Gastrocnemius medialis (tissue), 4 donors: Measurements from ENCODE around the gene AMN1. TPM values are rescaled to one million over a fixed set of nuclear protein-coding genes. Genes with fewer than 3 reads are reported as not detected.

ENCODE experiments used
- ATAC-seq, 2 donors: fragments of 150-250 bp; one replicate each; pipeline ENCODE4 v1.9.1; 2016
- DNase-seq, 2 donors: peaks; one replicate each; pipeline ENCODE4 v3.0.0-alpha.2; 2019
- H3K27ac ChIP-seq, 4 donors: fragments of 200-600 bp; sonication (generic); 1 replicate in 1 of 4; 2 replicates in 3 of 4; pipeline ENCODE4 v1.5.1; 2016 to 2018; ENCODE audit warnings: mild to moderate bottlenecking in 2 of 4, moderate library complexity in 1 of 4
- H3K27me3 ChIP-seq, 3 donors: fragments of 200-600 bp; sonication (generic) in 2 of 3; 1 replicate in 1 of 3; 2 replicates in 2 of 3; pipeline versions ENCODE4 v1.5.1 to v1.6.0; 2016 to 2019; ENCODE audit warnings: mild to moderate bottlenecking in 1 of 3, moderate library complexity in 1 of 3
- H3K36me3 ChIP-seq, 2 donors: fragments of 200-600 bp; sonication (generic) in 1 of 2; one replicate each; pipeline ENCODE4 v1.5.1; 2017 to 2018
- H3K4me1 ChIP-seq, 2 donors: fragments of 200-600 bp; sonication (generic) in 1 of 2; one replicate each; pipeline ENCODE4 v1.5.1; 2016 to 2017; ENCODE audit warnings: mild to moderate bottlenecking in 2 of 2
- H3K4me3 ChIP-seq, 4 donors: fragments of 200-600 bp; sonication (generic) in 3 of 4; 1 replicate in 1 of 4; 2 replicates in 3 of 4; pipeline ENCODE4 v1.5.1; 2016 to 2019; ENCODE audit warnings: mild to moderate bottlenecking in 2 of 4
- H3K9me3 ChIP-seq, 3 donors: fragments of 200-600 bp; sonication (generic) in 2 of 3; 1 replicate in 1 of 3; 2 replicates in 2 of 3; pipeline ENCODE4 v1.5.1; 2016 to 2019
- POLR2A ChIP-seq, 2 donors: fragments of 450-650 bp; IDR thresholded peaks; one replicate each; pipeline ENCODE4 v1.6.1; 2017; ENCODE audit warnings: antibody characterized with exemption in 2 of 2, mild to moderate bottlenecking in 2 of 2, moderate library complexity in 2 of 2
- in situ Hi-C, 4 donors: fragments of 200-750 bp; cut with MboI; loops; one replicate each; pipeline versions ENCODE4 v1.15.0 to v1.8.0; 2017; ENCODE audit warnings: low sequenced_read_pairs in 4 of 4
- intact Hi-C: fragments of 100-400 bp; cut with DNase I; formaldehyde crosslinking; loops from one replicate; pipeline ENCODE4 v1.15.1; 2023; ENCODE audit warnings: low total_unique reads
- total RNA-seq, 4 donors: library from RNA; depleted of rRNA; stranded (reverse); fragments of >200 nt; gene quantifications; one replicate each; pipeline versions ENCODE4 v1.1.0 to v1.2.3, GENCODE V29; 2016
- TF ChIP-seq, protein P1 (sequence below), 5 experiments: fragments of 450-650 bp in 3 of 5; fragments of 200-600 bp in 2 of 5; sonication (generic) in 2 of 5; IDR thresholded peaks in 4 of 5; conservative IDR thresholded peaks in 1 of 5; 1 replicate in 4 of 5; 2 replicates in 1 of 5; pipeline ENCODE4 v1.5.1; 2016 to 2019; ENCODE audit warnings: antibody characterized with exemption in 5 of 5, mild to moderate bottlenecking in 3 of 5, moderate library complexity in 3 of 5

Gene AMN1
- total RNA-seq, 4 donors from 2014 or later = 14.9 to 27.2 (median 18.6) TPM

DNA sequence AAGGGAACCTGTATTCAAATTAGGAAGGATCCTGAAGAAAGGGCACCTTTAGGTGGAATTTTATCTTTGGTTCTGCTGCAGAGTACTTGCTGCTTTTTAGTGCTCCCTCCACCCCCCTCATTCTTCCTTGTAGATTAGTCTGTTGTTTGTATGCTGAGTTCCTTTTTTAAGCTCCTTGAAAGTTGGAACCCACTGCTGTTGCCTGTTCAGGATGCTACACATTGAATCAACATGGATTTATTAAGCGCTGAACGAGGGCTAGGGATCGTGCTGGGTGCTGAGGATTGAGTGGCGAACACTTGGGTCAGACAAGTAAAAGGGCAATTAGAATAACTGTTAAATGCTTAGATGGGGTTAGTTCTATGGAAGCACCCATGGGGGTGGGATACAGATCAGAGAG lies 884 bp upstream of the AMN1 start:
- Histone ChIP-seq H3K4me1 (peaks cover 50 to 56% of the 10 kb centered on the region in 2 donors), H3K36me3 (no peaks in the 10 kb centered on the region), H3K27me3 (no peaks in the 10 kb centered on the region), H3K9me3 (no peaks in the 10 kb centered on the region), H3K27ac (peak overlapping the region; percentile 91 to 97 (median 94)), H3K4me3 (peak overlapping the region; percentile 72 to 89 (median 79))
- in situ Hi-C loops (loop anchor here in 1 of 4 donors (10.0 kb wide), 1 partner anchor 235 kb away; no protein-coding TSS in a partner anchor), intact Hi-C loops (loop anchor here (1.0 to 10.0 kb wide), 5 partner anchors 137 to 1035 kb away; partner anchors contain the start of genes BICD1, DENND5B, IPO8 and SINHCAF)
- ATAC-seq (no peak), DNase-seq (no peak)
- TF ChIP-seq, protein P1, sequence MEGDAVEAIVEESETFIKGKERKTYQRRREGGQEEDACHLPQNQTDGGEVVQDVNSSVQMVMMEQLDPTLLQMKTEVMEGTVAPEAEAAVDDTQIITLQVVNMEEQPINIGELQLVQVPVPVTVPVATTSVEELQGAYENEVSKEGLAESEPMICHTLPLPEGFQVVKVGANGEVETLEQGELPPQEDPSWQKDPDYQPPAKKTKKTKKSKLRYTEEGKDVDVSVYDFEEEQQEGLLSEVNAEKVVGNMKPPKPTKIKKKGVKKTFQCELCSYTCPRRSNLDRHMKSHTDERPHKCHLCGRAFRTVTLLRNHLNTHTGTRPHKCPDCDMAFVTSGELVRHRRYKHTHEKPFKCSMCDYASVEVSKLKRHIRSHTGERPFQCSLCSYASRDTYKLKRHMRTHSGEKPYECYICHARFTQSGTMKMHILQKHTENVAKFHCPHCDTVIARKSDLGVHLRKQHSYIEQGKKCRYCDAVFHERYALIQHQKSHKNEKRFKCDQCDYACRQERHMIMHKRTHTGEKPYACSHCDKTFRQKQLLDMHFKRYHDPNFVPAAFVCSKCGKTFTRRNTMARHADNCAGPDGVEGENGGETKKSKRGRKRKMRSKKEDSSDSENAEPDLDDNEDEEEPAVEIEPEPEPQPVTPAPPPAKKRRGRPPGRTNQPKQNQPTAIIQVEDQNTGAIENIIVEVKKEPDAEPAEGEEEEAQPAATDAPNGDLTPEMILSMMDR (IDR thresholded peaks at IDR 0.05 in 4 of 5, conservative IDR thresholded peaks at IDR 0.05 in 1 of 5) = no peak
- no peak for TF ChIP-seq POLR2A (IDR thresholded peaks at IDR 0.05)

DNA sequence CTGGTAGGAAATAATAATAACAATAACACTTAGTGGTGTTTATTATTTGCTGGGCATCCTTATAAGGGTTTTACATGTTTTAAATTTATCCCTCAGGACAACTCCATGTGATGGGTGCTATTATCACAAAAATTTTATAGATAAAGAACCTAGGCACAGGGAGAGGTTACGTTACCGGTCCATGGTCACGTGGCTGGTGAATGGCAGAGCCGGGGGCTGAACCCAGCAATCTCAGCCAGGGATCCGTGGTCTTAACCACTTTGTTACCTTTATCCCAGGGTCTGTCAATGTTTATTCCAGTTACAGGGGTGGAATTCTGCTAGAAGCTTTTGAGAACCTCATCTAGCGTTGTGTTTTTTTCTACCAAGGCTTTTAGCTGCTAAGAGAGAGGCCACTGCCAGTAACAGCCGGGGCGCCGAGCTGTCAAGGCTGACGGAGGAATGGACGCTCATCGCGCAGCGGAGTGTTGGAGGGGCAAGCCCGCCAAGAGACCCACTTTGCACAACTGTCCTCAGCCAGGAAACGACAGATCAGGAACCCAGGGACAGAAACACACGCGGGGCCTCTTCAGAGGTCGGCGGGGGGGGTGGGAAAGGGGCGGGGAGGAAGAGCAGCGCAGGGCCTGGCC lies 418 bp downstream of the AMN1 start:
- H3K9me3 ChIP-seq = no peaks in the 10 kb centered on the region
- in situ Hi-C loops (loop anchor here in 1 of 4 donors (10.0 kb wide), 1 partner anchor 236 kb away; no protein-coding TSS in a partner anchor), intact Hi-C loops (loop anchor here (1.0 to 10.0 kb wide), 5 partner anchors 69 to 1034 kb away; partner anchors contain the start of genes BICD1, DENND5B, ETFBKMT and IPO8)
- no peak for TF ChIP-seq POLR2A (IDR thresholded peaks at IDR 0.05)
- TF ChIP-seq, protein P1 (IDR thresholded peaks at IDR 0.05 in 4 of 5, conservative IDR thresholded peaks at IDR 0.05 in 1 of 5) = no peak
- DNase-seq (peak in 1 of 2 donors; percentile 34), ATAC-seq (peak; percentile 37 to 40)
- H3K27me3 ChIP-seq = no peaks in the 10 kb centered on the region
- H3K4me1 ChIP-seq = peaks cover 49% of the 10 kb centered on the region in 2 donors
- no peaks in the 10 kb centered on the region for H3K36me3 ChIP-seq
- H3K27ac ChIP-seq = peak overlapping the region; percentile 91 to 97 (median 94)
- H3K4me3 ChIP-seq = peak overlapping the region; percentile 72 to 89 (median 79)

DNA sequence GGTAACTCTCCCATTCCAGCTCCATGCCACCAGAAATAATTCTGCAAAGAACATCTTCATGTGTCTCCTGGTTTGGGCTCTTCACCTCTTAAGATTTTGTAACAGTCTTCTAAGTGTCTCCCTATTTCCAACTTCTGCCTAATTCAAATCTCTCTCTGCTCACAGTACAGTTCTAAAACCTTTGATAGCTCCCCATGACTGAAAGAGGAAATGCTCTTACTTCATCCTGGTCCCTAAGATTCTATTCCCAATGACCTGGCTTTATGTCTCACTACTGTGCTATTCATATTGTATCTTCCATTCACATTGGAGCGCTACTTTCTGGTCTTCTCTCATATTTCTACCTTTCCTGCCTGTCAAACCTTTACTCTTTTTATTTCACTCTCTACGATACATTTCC lies 1.6 kb downstream of the AMN1 start:
- Histone ChIP-seq H3K27me3 (no peaks in the 10 kb centered on the region), H3K36me3 (no peaks in the 10 kb centered on the region), H3K4me1 (peaks cover 37% of the 10 kb centered on the region in 2 donors), H3K27ac (peak overlapping the region in 1 of 4 donors; percentile 91), H3K4me3 (no peak overlapping the region), H3K9me3 (no peaks in the 10 kb centered on the region)
- no peak for DNase-seq
- intact Hi-C loops = loop anchor here (5.0 to 10.0 kb wide), 4 partner anchors 135 to 1032 kb away; partner anchors contain the start of genes BICD1, DENND5B and IPO8
- no peak for ATAC-seq
- TF ChIP-seq, protein P1 (IDR thresholded peaks at IDR 0.05 in 4 of 5, conservative IDR thresholded peaks at IDR 0.05 in 1 of 5) = no peak
- no peak for TF ChIP-seq POLR2A (IDR thresholded peaks at IDR 0.05)
- in situ Hi-C loops = loop anchor here in 1 of 4 donors (10.0 kb wide), 1 partner anchor 238 kb away; no protein-coding TSS in a partner anchor

DNA sequence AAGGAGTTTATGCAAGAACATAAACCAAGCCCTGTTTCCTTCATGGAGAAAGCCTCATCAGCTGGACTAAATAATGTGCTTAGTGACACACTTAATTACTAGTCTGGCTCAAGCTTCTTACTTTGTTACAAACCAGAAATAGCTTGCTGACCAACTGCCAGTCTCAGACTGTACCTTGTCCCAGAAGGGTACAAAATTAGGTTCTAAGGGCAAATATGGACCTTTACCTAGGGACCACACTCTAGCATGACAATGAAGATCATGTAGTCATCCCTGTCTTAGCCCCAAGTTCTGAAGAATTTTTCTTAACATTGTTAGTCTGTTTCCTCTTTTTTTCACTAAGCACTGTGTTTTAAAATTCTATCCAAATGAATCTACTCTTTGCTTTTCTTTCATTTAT lies 2.2 kb downstream of the AMN1 start:
- H3K4me3 ChIP-seq = no peak overlapping the region
- TF ChIP-seq POLR2A (IDR thresholded peaks at IDR 0.05) = no peak
- TF ChIP-seq, protein P1 (IDR thresholded peaks at IDR 0.05 in 4 of 5, conservative IDR thresholded peaks at IDR 0.05 in 1 of 5) = no peak
- ATAC-seq (no peak), DNase-seq (no peak)
- H3K4me1 ChIP-seq = peaks cover 31% of the 10 kb centered on the region in 2 donors
- in situ Hi-C loops (loop anchor here in 1 of 4 donors (10.0 kb wide), 1 partner anchor 238 kb away; no protein-coding TSS in a partner anchor), intact Hi-C loops (loop anchor here (5.0 to 10.0 kb wide), 4 partner anchors 134 to 1032 kb away; partner anchors contain the start of genes BICD1, DENND5B and IPO8)
- H3K36me3 ChIP-seq = no peaks in the 10 kb centered on the region
- no peaks in the 10 kb centered on the region for H3K9me3 ChIP-seq
- H3K27ac ChIP-seq = peak overlapping the region in 1 of 4 donors; percentile 2
- H3K27me3 ChIP-seq = no peaks in the 10 kb centered on the region
